ENCODE results near the gene MRPL30.
"Not testable (repeated sequence)": the region's sequence is repeated elsewhere in the genome, so short reads cannot be mapped to it uniquely, and the experiment has no call there.

MRPL30 gene

GRCh38 chr2:99187011-99187410 lies 6.0 kb downstream of the MRPL30 start:
- DNase-seq, result no peak

GRCh38 chr2:99188357-99188756 lies 7.4 kb downstream of the MRPL30 start:
- no peak for DNase-seq

- DNase-seq, result no peak
Measured at GRCh38 chr2:99190548-99190947, 9.6 kb downstream of the MRPL30 start.

GRCh38 chr2:99192364-99192763 lies 11.4 kb downstream of the MRPL30 start:
- not testable (repeated sequence) for DNase-seq

- DNase-seq, result no peak
Measured at GRCh38 chr2:99198103-99198841, 17.3 kb downstream of the MRPL30 start.

GRCh38 chr2:99200076-99200800 lies 19.3 kb downstream of the MRPL30 start:
- no peak for DNase-seq

GRCh38 chr2:99201959-99202678 lies 21.1 kb downstream of the MRPL30 start:
- DNase-seq, result no peak

GRCh38 chr2:99205491-99205890 lies 24.5 kb downstream of the MRPL30 start:
- no peak for DNase-seq

- no peak for DNase-seq
Measured at GRCh38 chr2:99216096-99216495, 35.1 kb downstream of the MRPL30 start.

GRCh38 chr2:99217929-99218501 lies 37.0 kb downstream of the MRPL30 start:
- DNase-seq, result no peak

GRCh38 chr2:99233177-99233576 lies 52.2 kb downstream of the MRPL30 start:
- not testable (repeated sequence) for DNase-seq

- DNase-seq, result no peak
Measured at GRCh38 chr2:99238599-99238998, 57.6 kb downstream of the MRPL30 start.

- no peak for DNase-seq
Measured at GRCh38 chr2:99240431-99240830, 59.4 kb downstream of the MRPL30 start.

- DNase-seq, result no peak
Measured at GRCh38 chr2:99242151-99242550, 61.2 kb downstream of the MRPL30 start.
